HepG2 (cell line): ENCODE data around the gene RPS2. TPM values are rescaled to one million over a fixed set of nuclear protein-coding genes. Genes with fewer than 3 reads are reported as not detected.

Source experiments
- CHCHD3 ChIP-seq: sonication (generic); formaldehyde crosslinking; IDR thresholded peaks from 2 replicates; pipeline ENCODE4 v1.8.0; 2022; ENCODE audit warnings: mild to moderate bottlenecking, missing genetic modification reagents, moderate library complexity
- HNRNPL ChIP-seq: fragments of 200-400 bp; formaldehyde crosslinking; IDR thresholded peaks from 2 replicates; pipeline ENCODE4 v1.6.1; 2017; ENCODE audit warnings: mild to moderate bottlenecking, low read depth, low read length
- NBN ChIP-seq: fragments of 450-650 bp; conservative IDR thresholded peaks from 2 replicates; pipeline ENCODE4 v1.6.1; 2017
- SCMH1 ChIP-seq: sonication (generic); formaldehyde crosslinking; IDR thresholded peaks from 2 replicates; pipeline ENCODE4 v1.9.0; 2021; ENCODE audit warnings: missing genetic modification reagents, mild to moderate bottlenecking, borderline replicate concordance
- SMARCE1 ChIP-seq: fragments of 450-650 bp; IDR thresholded peaks from 2 replicates; pipeline ENCODE4 v1.6.1; 2017; ENCODE audit warnings: borderline replicate concordance
- TGIF2 ChIP-seq: IDR thresholded peaks from 2 replicates; pipeline ENCODE4 v1.6.1; 2016; ENCODE audit warnings: control low read depth, missing compliant biosample characterization
- ZNF33A ChIP-seq: sonication (generic); formaldehyde crosslinking; IDR thresholded peaks from 2 replicates; pipeline ENCODE4 v1.5.1; 2020; ENCODE audit warnings: missing genetic modification reagents, mild to moderate bottlenecking, moderate library complexity, borderline replicate concordance
- ZNF564 ChIP-seq: sonication (generic); formaldehyde crosslinking; IDR thresholded peaks from 2 replicates; pipeline ENCODE4 v1.8.1; 2023; ENCODE audit warnings: mild to moderate bottlenecking, missing genetic modification reagents
- polyA plus RNA-seq, 8 experiments: library from polyadenylated mRNA; depleted of rRNA in 3 of 8; stranded (reverse) in 7 of 8; unstranded in 1 of 8; fragments of >200 nt; fragmentation: Illumina TruSeq in 4 of 8; extraction: Trizol in 4 of 8; gene quantifications; 2 replicates each; pipeline versions ENCODE4 v1.2.1 to v1.2.3, GENCODE V29; 2011 to 2016; ENCODE audit warnings: low read depth in 4 of 8, missing spikeins in 1 of 8, mixed read lengths in 1 of 8; ENCODE audit not compliant: insufficient read depth in 1 of 8
- total RNA-seq, 5 experiments: library from RNA; depleted of rRNA; stranded (reverse); fragments of >200 nt; fragmentation: Illumina TruSeq; extraction: Trizol; gene quantifications; 2 replicates each; pipeline ENCODE4 v1.2.3, GENCODE V29; 2016; ENCODE audit warnings: low read depth in 1 of 5
- TF ChIP-seq, protein P1 (sequence below): IDR thresholded peaks from 2 replicates; pipeline ENCODE4 v1.6.1; 2016; ENCODE audit warnings: mild to moderate bottlenecking, missing biosample characterization, missing genetic modification reagents
- TF ChIP-seq, protein P2 (sequence below): sonication (generic); formaldehyde crosslinking; IDR thresholded peaks from 2 replicates; pipeline ENCODE4 v1.9.0; 2021; ENCODE audit warnings: missing genetic modification reagents, mild to moderate bottlenecking, borderline replicate concordance
- TF ChIP-seq, protein P3 (sequence below): IDR thresholded peaks from 2 replicates; pipeline ENCODE4 v1.6.1; 2016; ENCODE audit warnings: control low read depth
- TF ChIP-seq, protein P4 (sequence below): sonication (generic); formaldehyde crosslinking; IDR thresholded peaks from 2 replicates; pipeline ENCODE4 v1.8.0; 2022; ENCODE audit warnings: mild to moderate bottlenecking, missing genetic modification reagents, borderline replicate concordance
- TF ChIP-seq, protein P5 (sequence below): sonication (generic); formaldehyde crosslinking; IDR thresholded peaks from 2 replicates; pipeline ENCODE4 v1.5.0; 2020; ENCODE audit warnings: missing genetic modification reagents
- TF ChIP-seq, protein P6 (sequence below): sonication (generic); formaldehyde crosslinking; IDR thresholded peaks from 2 replicates; pipeline ENCODE4 v1.4.0; 2020; ENCODE audit warnings: missing genetic modification reagents
- TF ChIP-seq, protein P7 (sequence below), 2 experiments: IDR thresholded peaks; 2 replicates each; pipeline ENCODE4 v1.6.1; 2011 to 2012; ENCODE audit warnings: low read length in 2 of 2, borderline replicate concordance in 1 of 2, low read depth in 1 of 2, mild to moderate bottlenecking in 1 of 2, moderate library complexity in 1 of 2
- TF ChIP-seq, protein P8 (sequence below): IDR thresholded peaks from 2 replicates; pipeline ENCODE4 v1.6.1; 2012; ENCODE audit warnings: inconsistent platforms

Gene RPS2
- total and polyA plus RNA-seq, 2 of the 13 experiments (the other 11 are each of a cell fraction or from before 2014, with no cell fraction given), result 1,908 to 4,514 TPM

DNA sequence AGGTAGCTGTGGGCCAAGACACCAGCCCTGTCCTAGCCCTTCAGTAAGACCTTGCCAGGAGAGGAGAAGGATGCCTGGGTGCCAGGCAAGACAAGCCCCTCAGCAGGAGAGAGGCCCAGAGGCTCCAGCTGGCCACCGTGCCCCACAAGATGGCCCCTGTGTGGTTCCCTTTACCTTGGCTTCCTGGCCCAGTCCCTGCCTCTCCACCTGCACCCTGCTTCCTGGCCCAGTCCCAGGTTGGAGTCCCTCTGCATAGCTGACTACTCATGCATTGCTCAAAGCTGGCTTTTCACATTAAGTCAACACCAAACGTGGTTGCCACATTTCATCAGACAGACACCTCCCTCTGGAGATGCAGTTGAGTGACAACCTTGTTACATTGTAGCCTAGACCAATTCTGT is 29.1 kb upstream of the RPS2 start (continued):
- TF ChIP-seq, protein P1, sequence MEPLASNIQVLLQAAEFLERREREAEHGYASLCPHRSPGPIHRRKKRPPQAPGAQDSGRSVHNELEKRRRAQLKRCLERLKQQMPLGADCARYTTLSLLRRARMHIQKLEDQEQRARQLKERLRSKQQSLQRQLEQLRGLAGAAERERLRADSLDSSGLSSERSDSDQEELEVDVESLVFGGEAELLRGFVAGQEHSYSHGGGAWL, result no peak
- TF ChIP-seq SMARCE1 (no peak), NBN (no peak), ZNF33A (no peak), SCMH1 (CRISPR knock-in tag) (no peak), HNRNPL (no peak), TGIF2 (CRISPR knock-in tag) (peak; percentile 41; the same call in 1 of the 2 replicates), CHCHD3 (CRISPR knock-in tag) (no peak), ZNF564 (CRISPR knock-in tag) (no peak)
- TF ChIP-seq, protein P2, sequence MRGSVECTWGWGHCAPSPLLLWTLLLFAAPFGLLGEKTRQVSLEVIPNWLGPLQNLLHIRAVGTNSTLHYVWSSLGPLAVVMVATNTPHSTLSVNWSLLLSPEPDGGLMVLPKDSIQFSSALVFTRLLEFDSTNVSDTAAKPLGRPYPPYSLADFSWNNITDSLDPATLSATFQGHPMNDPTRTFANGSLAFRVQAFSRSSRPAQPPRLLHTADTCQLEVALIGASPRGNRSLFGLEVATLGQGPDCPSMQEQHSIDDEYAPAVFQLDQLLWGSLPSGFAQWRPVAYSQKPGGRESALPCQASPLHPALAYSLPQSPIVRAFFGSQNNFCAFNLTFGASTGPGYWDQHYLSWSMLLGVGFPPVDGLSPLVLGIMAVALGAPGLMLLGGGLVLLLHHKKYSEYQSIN (CRISPR knock-in tag), result no peak
- TF ChIP-seq, protein P3, sequence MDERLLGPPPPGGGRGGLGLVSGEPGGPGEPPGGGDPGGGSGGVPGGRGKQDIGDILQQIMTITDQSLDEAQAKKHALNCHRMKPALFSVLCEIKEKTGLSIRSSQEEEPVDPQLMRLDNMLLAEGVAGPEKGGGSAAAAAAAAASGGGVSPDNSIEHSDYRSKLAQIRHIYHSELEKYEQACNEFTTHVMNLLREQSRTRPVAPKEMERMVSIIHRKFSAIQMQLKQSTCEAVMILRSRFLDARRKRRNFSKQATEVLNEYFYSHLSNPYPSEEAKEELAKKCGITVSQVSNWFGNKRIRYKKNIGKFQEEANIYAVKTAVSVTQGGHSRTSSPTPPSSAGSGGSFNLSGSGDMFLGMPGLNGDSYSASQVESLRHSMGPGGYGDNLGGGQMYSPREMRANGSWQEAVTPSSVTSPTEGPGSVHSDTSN (CRISPR knock-in tag), result peak; percentile 61
- TF ChIP-seq, protein P4, sequence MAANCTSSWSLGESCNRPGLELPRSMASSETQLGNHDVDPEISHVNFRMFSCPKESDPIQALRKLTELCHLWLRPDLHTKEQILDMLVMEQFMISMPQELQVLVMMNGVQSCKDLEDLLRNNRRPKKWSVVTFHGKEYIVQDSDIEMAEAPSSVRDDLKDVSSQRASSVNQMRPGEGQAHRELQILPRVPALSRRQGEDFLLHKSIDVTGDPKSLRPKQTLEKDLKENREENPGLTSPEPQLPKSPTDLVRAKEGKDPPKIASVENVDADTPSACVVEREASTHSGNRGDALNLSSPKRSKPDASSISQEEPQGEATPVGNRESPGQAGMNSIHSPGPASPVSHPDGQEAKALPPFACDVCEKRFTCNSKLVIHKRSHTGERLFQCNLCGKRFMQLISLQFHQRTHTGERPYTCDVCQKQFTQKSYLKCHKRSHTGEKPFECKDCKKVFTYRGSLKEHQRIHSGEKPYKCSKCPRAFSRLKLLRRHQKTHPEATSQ (CRISPR knock-in tag), result no peak
- TF ChIP-seq, protein P5, sequence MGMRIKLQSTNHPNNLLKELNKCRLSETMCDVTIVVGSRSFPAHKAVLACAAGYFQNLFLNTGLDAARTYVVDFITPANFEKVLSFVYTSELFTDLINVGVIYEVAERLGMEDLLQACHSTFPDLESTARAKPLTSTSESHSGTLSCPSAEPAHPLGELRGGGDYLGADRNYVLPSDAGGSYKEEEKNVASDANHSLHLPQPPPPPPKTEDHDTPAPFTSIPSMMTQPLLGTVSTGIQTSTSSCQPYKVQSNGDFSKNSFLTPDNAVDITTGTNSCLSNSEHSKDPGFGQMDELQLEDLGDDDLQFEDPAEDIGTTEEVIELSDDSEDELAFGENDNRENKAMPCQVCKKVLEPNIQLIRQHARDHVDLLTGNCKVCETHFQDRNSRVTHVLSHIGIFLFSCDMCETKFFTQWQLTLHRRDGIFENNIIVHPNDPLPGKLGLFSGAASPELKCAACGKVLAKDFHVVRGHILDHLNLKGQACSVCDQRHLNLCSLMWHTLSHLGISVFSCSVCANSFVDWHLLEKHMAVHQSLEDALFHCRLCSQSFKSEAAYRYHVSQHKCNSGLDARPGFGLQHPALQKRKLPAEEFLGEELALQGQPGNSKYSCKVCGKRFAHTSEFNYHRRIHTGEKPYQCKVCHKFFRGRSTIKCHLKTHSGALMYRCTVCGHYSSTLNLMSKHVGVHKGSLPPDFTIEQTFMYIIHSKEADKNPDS (CRISPR knock-in tag), result no peak
- TF ChIP-seq, protein P6, sequence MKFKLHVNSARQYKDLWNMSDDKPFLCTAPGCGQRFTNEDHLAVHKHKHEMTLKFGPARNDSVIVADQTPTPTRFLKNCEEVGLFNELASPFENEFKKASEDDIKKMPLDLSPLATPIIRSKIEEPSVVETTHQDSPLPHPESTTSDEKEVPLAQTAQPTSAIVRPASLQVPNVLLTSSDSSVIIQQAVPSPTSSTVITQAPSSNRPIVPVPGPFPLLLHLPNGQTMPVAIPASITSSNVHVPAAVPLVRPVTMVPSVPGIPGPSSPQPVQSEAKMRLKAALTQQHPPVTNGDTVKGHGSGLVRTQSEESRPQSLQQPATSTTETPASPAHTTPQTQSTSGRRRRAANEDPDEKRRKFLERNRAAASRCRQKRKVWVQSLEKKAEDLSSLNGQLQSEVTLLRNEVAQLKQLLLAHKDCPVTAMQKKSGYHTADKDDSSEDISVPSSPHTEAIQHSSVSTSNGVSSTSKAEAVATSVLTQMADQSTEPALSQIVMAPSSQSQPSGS (CRISPR knock-in tag), result no peak
- TF ChIP-seq, protein P7, sequence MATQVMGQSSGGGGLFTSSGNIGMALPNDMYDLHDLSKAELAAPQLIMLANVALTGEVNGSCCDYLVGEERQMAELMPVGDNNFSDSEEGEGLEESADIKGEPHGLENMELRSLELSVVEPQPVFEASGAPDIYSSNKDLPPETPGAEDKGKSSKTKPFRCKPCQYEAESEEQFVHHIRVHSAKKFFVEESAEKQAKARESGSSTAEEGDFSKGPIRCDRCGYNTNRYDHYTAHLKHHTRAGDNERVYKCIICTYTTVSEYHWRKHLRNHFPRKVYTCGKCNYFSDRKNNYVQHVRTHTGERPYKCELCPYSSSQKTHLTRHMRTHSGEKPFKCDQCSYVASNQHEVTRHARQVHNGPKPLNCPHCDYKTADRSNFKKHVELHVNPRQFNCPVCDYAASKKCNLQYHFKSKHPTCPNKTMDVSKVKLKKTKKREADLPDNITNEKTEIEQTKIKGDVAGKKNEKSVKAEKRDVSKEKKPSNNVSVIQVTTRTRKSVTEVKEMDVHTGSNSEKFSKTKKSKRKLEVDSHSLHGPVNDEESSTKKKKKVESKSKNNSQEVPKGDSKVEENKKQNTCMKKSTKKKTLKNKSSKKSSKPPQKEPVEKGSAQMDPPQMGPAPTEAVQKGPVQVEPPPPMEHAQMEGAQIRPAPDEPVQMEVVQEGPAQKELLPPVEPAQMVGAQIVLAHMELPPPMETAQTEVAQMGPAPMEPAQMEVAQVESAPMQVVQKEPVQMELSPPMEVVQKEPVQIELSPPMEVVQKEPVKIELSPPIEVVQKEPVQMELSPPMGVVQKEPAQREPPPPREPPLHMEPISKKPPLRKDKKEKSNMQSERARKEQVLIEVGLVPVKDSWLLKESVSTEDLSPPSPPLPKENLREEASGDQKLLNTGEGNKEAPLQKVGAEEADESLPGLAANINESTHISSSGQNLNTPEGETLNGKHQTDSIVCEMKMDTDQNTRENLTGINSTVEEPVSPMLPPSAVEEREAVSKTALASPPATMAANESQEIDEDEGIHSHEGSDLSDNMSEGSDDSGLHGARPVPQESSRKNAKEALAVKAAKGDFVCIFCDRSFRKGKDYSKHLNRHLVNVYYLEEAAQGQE (IDR thresholded peaks at IDR 0.05; ENCODE audit: borderline replicate concordance in 1 of 2, low read depth in 1 of 2, low read length in 2 of 2), result no peak
- TF ChIP-seq, protein P8, sequence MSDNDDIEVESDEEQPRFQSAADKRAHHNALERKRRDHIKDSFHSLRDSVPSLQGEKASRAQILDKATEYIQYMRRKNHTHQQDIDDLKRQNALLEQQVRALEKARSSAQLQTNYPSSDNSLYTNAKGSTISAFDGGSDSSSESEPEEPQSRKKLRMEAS, result 0 out of 2 replicates have a peak, but pooled peaks have one; percentile 32
